GM18519 (cell line): ENCODE data around the gene SSUH2.
A peak's percentile ranks its signal among the peaks of the same experiment; 100 is the strongest.
"Not testable (repeated sequence)": the region's sequence is repeated elsewhere in the genome, so short reads cannot be mapped to it uniquely, and the experiment has no call there.

Source experiments
- ATAC-seq: cut with Tn5 transposase; IDR thresholded peaks from one replicate; pipeline ENCODE4 v1.9.1; 2021; ENCODE audit warnings: mild to moderate bottlenecking, moderate library complexity; ENCODE audit not compliant: unreplicated experiment, low FRiP score

The SSUH2 gene

GRCh38 chr3:8659242-8659641 lies 14.6 kb upstream of the SSUH2 start:
- ATAC-seq = no peak

DNA sequence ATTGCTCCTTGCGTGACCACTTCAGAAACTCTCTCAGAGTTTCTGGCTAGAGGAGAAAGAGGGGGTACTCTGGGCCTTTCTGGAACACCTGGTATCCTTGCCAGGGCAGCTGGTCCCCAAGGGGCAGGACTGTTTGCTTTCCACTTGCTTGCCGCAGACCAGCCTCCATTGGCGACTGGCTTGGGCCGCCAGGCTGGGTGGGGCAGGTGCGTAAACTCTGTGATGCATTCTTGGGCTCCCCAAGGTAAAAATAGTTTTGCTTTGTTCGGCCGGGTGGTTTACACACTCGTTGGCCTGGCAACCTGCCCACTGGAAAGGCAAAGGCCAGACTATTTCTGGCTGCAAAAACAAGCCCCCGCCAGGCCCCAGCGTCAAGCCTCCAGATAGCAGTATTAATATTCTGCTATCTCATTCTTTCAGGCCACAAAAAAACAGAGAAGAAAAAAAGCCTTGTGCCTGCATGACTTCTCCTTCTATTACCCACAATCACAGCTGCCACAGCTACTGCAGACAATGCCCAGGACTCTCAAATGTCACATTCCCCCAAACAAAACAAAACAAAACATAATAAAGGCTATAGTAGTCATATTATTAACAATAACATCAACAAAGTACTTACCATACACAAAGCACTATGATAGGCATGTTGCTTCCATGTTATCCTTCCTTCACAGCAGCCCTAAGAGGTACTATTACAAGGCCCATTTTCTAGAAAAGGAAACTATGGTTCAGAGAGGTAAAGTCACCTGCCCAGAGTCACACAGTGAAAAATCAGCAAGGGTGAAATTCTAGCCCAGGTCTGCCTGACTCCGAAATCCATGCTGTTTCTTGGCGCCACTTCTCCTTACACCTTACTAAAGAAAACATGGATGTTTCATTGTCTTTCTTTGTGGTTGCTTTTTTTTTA lies 14.0 kb upstream of the SSUH2 start:
- peak; percentile 71 for ATAC-seq

- no peak for ATAC-seq
Measured at GRCh38 chr3:8657804-8658305, 13.3 kb upstream of the SSUH2 start.

DNA sequence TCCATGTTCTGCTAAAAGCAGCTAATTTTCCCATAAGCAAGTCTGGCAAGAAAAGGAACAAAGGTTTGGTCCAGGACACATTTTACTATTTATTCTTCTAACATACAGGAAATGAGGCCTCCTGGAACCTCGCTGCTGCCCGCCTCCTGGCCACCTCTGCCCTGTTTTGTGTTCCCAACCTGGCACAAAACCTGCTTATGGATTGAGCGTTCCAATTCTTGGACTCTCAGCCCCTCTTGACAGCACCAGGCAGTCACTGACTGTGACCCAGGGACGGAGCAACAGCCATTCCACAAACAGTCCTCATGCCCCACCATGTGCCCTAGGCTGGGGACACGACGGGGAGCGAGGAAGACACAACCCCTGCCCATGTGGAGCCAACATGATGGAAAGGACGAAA lies 11.6 kb upstream of the SSUH2 start:
- ATAC-seq = no peak

DNA sequence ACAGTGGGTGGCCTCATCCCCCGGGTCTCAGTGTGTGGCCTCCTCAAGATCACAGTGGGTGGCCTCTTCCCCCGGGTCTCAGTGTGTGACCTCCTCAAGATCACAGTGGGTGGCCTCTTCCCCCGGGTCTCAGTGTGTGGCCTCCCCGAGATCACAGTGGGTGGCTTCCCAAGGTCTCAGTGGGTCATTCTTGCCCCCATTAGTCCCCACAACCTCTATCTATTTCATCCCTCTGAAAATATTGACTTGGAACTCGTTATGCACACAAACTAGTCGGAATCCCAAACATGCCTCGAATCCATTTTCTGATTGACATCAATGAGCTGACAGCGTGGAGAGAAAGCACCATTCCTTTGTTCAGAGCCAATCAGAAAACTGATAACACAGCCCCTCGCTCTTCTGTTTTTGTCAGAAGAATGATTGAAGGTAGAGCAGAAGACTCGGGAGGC lies 10.8 kb upstream of the SSUH2 start:
- no peak for ATAC-seq

DNA sequence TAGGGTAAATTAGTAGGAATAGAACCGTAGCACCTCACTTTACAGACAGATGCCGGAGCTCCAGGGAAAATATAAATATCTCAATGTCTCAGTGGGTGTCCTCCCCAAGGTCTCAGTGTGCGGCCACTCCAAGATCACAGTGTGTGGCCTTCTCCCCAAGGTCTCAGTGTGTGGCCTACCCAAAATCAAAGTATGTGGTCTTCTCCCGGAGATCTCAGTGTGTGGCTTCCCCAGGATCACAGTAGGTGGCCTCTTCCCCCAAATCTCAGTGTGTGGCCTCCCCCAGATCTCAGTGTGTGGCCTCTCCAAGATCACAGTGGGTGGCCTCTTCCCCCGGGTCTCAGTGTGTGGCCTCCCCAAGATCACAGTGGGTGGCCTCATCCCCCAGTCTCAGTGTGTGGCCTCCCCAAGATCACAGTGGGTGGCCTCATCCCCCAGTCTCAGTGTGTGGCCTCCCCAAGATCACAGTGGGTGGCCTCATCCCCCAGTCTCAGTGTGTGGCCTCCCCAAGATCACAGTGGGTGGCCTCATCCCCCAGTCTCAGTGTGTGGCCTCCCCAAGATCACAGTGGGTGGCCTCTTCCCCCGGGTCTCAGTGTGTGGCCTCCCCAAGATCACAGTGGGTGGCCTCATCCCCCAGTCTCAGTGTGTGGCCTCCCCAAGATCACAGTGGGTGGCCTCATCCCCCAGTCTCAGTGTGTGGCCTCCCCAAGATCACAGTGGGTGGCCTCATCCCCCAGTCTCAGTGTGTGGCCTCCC lies 10.2 kb upstream of the SSUH2 start:
- not testable (repeated sequence) for ATAC-seq

GRCh38 chr3:8653800-8654408 lies 9.3 kb upstream of the SSUH2 start:
- ATAC-seq = no peak

DNA sequence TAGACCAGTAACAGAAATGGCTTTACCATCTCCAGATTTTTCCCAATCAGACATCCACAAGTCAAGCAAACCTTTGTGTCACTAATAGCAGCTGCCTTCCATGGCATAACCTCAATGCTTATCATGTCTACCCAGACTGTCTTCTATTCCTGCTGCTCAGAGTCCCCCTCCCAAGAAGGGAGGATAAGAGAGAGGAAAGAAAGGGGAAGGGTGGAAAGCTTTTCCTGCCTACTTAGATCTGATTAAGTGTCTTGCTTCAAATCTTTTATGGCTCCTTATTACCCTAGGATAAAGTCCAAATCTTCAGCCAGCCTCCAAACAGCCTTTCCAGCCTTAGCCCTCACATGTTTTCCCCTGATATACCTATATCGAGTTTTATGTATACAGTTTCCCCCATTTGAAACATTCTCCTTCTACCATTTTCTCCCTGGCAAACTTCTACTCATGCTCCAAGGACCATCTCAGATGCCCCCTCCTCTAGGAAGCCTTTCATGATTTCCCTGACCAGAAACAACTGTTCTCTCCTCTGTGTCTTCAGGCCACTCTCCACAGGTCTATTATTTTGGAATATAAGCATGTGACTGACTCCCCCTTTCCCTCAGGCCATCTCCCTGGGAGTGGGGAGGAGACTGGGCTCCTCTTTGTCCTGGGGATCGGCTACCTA lies 7.9 kb upstream of the SSUH2 start:
- no peak for ATAC-seq

- no peak for ATAC-seq
Measured at GRCh38 chr3:8651418-8652323, 7.1 kb upstream of the SSUH2 start.

GRCh38 chr3:8650583-8651416 lies 6.2 kb upstream of the SSUH2 start:
- no peak for ATAC-seq

DNA sequence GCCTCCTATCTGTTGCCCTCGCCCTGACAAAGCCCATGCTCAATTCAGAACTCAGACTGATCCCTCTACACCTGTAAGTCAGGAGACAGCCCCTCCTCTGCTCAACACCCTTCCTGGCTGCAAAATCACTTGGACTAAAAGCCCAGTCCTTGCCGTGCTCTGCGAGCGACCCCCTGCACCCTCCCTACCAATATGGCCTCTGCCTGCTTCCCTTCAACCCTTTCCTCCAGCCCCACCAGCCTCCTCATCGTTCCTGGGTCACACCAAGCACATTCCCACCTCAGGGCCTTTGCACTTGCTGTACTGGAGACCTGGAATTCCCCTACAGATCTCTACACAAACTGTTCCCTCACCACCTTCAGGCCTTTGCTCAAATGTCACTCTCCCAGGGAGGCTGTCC lies 5.2 kb upstream of the SSUH2 start:
- ATAC-seq = no peak

DNA sequence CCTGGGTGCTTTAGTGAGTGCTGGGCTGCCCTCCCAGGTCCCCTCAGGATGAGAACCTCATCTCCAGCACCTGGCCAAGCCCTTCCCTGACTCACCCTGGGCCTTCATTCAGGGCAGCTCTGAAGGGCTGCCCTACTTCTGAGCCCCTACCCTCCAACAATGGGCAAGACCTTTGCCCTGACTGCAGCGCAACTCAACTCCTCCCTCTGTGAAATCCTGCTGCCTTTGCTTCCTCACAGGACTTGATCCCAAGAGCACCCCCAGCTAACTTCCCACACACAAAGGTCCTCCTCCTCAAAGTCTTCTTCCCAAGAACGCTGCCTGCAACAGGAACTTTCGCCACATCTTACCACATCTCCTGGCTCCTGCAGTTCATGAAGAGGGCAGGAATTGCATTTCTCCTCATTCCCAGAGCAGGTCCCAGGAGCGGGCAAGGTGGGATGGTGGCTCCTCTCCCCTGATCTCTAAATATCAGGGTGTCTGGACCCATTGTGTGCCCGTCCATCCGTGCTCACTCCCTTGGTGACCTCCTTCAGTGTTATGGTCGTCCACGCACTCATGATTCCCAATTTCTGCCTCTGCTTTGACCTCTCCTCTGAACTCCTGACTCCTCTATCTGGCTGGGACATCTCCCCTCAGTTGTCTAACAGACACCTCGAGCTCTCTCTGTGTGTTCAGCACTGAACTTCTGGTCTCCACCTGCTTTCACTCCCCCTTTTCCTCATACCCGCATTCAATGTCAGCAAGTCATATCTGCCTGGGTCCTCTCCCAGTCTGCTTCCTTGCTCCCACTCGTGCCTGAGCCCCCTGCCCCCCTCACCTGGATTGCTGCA lies 4.5 kb upstream of the SSUH2 start:
- no peak for ATAC-seq

GRCh38 chr3:8647137-8647985 lies 2.8 kb upstream of the SSUH2 start:
- no peak for ATAC-seq

- no peak for ATAC-seq
Measured at GRCh38 chr3:8646313-8646938, 1.8 kb upstream of the SSUH2 start.

- ATAC-seq = no peak
Measured at GRCh38 chr3:8645712-8646111, 1.1 kb upstream of the SSUH2 start.

DNA sequence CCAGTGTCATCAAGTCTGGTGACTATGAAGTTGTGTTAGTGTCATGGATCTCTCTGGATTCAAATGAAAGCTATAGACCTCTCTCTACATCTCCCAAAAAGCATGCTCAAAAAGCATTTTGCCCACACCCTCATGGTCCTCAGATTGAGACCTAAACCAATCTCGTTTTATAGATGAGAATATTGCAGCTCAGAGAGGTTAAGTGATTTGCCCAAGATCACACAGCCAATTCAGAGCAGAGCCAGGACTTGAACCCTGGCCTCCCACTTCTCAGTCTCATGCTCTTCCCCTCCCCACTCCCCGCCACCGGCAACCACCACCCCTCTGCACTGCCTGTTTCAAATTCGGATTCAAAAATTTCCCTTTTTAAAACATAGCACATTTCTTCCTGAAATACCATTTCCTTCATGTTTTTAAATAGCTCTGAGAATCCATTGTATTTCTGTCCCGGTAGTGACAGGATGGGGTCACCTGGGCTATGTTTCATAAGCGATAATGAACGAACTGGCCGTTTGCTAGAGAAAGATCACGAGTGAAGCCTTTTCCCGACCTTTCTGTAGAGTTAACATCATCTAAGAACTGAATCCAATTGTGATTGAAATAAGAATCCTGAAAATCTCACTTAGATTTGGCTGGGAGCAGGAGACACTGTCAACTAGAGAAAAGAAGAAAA lies 769 bp downstream of the SSUH2 start:
- ATAC-seq = no peak
